ENCODE measurements around the gene CST7.
"Not testable (repeated sequence)": the region's sequence is repeated elsewhere in the genome, so short reads cannot be mapped to it uniquely, and the experiment has no call there.

CST7 gene

DNA sequence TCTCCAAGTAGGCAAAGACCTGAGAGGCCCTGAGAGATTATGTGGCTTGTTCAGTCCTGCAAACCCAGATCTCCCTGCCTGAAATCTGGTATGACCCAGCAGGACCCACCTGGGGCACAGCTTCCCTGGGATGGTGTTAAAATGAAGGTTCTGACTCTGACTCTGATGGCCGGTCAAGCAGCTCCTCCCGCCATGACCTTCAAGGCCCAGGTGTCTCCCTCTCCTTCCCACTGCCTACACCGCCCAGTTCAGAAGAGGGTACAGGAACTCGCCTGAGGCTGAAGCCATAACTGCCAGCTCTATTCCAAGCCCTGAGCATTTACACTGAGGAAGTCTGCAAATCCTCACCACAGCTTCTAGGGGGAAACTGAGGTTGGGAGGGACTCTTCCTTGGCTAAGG is 5.9 kb upstream of the CST7 start:
- Histone ChIP-seq H3K27me3 (ENCODE audit: insufficient read depth, poor library complexity, severe bottlenecking) (no peaks in the 10 kb centered on the region), H3K4me3 (replicated peaks; ENCODE audit: insufficient read depth, low read length) (no peak overlapping the region), H3K27ac (replicated peaks) (no peak overlapping the region)
- DNase-seq (ENCODE audit: low read depth in 1 of 2, low spot score in 1 of 2): no peak
- TF ChIP-seq, protein P1, sequence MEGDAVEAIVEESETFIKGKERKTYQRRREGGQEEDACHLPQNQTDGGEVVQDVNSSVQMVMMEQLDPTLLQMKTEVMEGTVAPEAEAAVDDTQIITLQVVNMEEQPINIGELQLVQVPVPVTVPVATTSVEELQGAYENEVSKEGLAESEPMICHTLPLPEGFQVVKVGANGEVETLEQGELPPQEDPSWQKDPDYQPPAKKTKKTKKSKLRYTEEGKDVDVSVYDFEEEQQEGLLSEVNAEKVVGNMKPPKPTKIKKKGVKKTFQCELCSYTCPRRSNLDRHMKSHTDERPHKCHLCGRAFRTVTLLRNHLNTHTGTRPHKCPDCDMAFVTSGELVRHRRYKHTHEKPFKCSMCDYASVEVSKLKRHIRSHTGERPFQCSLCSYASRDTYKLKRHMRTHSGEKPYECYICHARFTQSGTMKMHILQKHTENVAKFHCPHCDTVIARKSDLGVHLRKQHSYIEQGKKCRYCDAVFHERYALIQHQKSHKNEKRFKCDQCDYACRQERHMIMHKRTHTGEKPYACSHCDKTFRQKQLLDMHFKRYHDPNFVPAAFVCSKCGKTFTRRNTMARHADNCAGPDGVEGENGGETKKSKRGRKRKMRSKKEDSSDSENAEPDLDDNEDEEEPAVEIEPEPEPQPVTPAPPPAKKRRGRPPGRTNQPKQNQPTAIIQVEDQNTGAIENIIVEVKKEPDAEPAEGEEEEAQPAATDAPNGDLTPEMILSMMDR (IDR thresholded peaks at IDR 0.05; ENCODE audit: insufficient read depth, low read length): no peak
- TF ChIP-seq SPI1 (IDR thresholded peaks at IDR 0.05; ENCODE audit: borderline replicate concordance, low read depth) (no peak), POLR2AphosphoS5 (IDR thresholded peaks at IDR 0.05; ENCODE audit: low read depth) (no peak), GABPA (IDR thresholded peaks at IDR 0.05; ENCODE audit: low read depth) (no peak)
- TF ChIP-seq, protein P2, sequence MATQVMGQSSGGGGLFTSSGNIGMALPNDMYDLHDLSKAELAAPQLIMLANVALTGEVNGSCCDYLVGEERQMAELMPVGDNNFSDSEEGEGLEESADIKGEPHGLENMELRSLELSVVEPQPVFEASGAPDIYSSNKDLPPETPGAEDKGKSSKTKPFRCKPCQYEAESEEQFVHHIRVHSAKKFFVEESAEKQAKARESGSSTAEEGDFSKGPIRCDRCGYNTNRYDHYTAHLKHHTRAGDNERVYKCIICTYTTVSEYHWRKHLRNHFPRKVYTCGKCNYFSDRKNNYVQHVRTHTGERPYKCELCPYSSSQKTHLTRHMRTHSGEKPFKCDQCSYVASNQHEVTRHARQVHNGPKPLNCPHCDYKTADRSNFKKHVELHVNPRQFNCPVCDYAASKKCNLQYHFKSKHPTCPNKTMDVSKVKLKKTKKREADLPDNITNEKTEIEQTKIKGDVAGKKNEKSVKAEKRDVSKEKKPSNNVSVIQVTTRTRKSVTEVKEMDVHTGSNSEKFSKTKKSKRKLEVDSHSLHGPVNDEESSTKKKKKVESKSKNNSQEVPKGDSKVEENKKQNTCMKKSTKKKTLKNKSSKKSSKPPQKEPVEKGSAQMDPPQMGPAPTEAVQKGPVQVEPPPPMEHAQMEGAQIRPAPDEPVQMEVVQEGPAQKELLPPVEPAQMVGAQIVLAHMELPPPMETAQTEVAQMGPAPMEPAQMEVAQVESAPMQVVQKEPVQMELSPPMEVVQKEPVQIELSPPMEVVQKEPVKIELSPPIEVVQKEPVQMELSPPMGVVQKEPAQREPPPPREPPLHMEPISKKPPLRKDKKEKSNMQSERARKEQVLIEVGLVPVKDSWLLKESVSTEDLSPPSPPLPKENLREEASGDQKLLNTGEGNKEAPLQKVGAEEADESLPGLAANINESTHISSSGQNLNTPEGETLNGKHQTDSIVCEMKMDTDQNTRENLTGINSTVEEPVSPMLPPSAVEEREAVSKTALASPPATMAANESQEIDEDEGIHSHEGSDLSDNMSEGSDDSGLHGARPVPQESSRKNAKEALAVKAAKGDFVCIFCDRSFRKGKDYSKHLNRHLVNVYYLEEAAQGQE (IDR thresholded peaks at IDR 0.05; ENCODE audit: insufficient replicate concordance, low read depth): no peak

DNA sequence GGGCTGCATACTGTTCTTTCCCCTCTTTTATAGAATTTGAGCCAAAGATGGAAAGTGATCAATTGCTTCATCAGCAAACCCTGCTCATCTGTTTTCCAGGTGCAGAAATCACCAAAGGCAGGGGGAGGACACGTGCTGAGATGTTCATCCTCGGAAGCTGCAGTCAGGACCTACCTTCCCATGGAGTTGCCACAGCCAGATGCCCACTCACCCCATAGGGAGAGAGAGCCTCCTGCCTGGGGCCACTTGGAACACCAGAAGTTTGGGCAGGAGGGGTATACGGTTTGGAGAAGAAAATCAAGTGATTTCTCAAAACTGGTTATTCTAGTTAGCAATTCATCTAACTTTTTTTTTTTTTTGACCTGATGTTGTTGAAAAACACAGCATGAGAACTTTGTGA is 5.3 kb upstream of the CST7 start:
- no peak for DNase-seq (ENCODE audit: low read depth in 1 of 2, low spot score in 1 of 2)
- H3K4me3 ChIP-seq (replicated peaks; ENCODE audit: insufficient read depth, low read length): no peak overlapping the region
- H3K27ac ChIP-seq (replicated peaks): no peak overlapping the region
- TF ChIP-seq, protein P1 (IDR thresholded peaks at IDR 0.05; ENCODE audit: insufficient read depth, low read length): no peak
- TF ChIP-seq GABPA (IDR thresholded peaks at IDR 0.05; ENCODE audit: low read depth): no peak
- no peak for TF ChIP-seq SPI1 (IDR thresholded peaks at IDR 0.05; ENCODE audit: borderline replicate concordance, low read depth)
- TF ChIP-seq, protein P2 (IDR thresholded peaks at IDR 0.05; ENCODE audit: insufficient replicate concordance, low read depth): no peak
- TF ChIP-seq POLR2AphosphoS5 (IDR thresholded peaks at IDR 0.05; ENCODE audit: low read depth): no peak
- no peaks in the 10 kb centered on the region for H3K27me3 ChIP-seq (ENCODE audit: insufficient read depth, poor library complexity, severe bottlenecking)

DNA sequence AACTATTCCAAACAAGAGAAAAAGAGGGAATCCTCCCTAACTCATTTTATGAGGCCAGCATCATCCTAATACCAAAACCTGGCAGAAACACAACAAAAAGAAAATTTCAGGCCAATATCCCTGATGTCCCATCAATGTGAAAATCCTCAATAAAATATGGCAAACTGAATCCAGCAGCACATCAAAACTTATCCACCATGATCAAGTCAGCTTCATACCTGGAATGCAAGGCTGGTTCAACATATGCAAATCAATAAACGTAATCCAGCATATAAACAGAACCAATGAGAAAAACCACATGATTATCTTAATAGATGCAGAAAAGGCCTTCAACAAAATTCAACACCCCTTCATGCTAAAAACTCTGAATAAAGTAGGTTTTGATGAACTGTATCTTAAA is 2.7 kb upstream of the CST7 start:
- not testable (repeated sequence) for H3K27me3 ChIP-seq (ENCODE audit: insufficient read depth, poor library complexity, severe bottlenecking); H3K4me3 ChIP-seq (replicated peaks; ENCODE audit: insufficient read depth, low read length); DNase-seq (ENCODE audit: low read depth in 1 of 2, low spot score in 1 of 2); H3K27ac ChIP-seq (replicated peaks)

DNA sequence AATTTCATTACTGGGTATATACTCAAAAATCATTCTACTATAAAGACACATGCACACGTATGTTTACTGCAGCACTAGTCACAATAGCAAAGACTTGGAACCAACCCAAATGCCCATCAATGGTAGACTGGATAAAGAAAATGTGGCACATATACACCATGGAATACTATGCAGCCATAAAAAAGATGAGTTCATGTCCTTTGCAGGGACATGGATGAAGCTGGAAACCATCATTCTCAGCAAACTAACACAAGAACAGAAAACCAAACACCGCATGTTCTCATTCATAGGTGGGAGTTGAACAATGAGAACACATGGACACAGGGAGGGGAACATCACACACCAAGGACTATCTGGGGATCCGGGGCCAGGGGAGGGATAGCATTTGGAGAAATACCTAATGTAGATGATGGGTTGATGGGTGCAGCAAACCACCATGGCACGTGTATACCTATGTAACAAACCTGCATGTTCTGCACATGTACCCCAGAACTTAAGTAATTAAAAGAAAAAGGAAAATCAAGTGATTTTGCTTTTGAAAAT is 602 bp upstream of the CST7 start:
- not testable (repeated sequence) for H3K27me3 ChIP-seq (ENCODE audit: insufficient read depth, poor library complexity, severe bottlenecking); DNase-seq (ENCODE audit: low read depth in 1 of 2, low spot score in 1 of 2)
- Histone ChIP-seq H3K27ac (replicated peaks) (peak overlapping the region; percentile 93), H3K4me3 (replicated peaks; ENCODE audit: insufficient read depth, low read length) (peak overlapping the region; percentile 69; the same call in 1 of the 2 replicates)

DNA sequence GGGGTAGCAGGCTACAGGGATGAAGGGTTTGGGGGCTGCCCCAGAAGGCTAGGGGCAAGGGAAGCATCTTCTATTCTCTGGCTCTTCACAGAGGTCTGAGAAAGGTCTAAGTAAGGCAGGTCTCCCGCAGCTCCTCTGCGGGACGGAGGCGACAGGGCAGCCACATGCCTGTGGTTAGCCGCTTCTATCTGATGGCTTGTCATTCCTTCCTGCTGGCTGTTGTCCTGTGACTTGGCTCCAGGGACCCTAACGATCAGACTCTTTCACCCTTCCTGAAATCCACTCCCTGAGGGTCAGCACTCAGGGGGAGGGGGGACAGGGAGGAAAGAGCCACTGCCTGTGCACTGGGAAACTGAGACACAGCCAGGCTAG is 673 bp downstream of the CST7 start:
- H3K27ac ChIP-seq (replicated peaks): peak overlapping the region; percentile 93
- no peaks in the 10 kb centered on the region for H3K27me3 ChIP-seq (ENCODE audit: insufficient read depth, poor library complexity, severe bottlenecking)
- TF ChIP-seq GABPA (IDR thresholded peaks at IDR 0.05; ENCODE audit: low read depth) (no peak), POLR2AphosphoS5 (IDR thresholded peaks at IDR 0.05; ENCODE audit: low read depth) (peak; percentile 48; the same call in 1 of the 2 replicates)
- TF ChIP-seq, protein P2 (IDR thresholded peaks at IDR 0.05; ENCODE audit: insufficient replicate concordance, low read depth): no peak
- TF ChIP-seq, protein P1 (IDR thresholded peaks at IDR 0.05; ENCODE audit: insufficient read depth, low read length): no peak
- peak in 1 of 2 experiments; percentile 56 for DNase-seq (ENCODE audit: low read depth in 1 of 2, low spot score in 1 of 2)
- H3K4me3 ChIP-seq (replicated peaks; ENCODE audit: insufficient read depth, low read length): peak overlapping the region; percentile 69
